HCT116 (cell line): ENCODE data around the gene THSD4. TPM values are rescaled to one million over a fixed set of nuclear protein-coding genes. Genes with fewer than 3 reads are reported as not detected.

Experiments
- ATAC-seq: fragments of 200-7000 bp; cut with Tn5 transposase; 2 replicates; pipeline ENCODE4 v1.9.1; 2020; ENCODE audit warnings: mild to moderate bottlenecking, moderate library complexity
- BruUV-seq: library from RNA; stranded (reverse); fragments of 400-500 nt; replicated peaks from 2 replicates; lab custom pipeline; 2021; lab: Mats Ljungman, UMichigan
- CTCF ChIA-PET: fragments of 300-600 bp; sonication (Branson Sonifier 250); formaldehyde crosslinking; loops from one replicate; lab custom pipeline; 2021; ENCODE audit warnings: antibody characterized with exemption; lab: Charles Lee
- POLR2A ChIA-PET: fragments of 300-600, 350-600 bp; sonication (Branson Sonifier 250); formaldehyde crosslinking; loops from one replicate; lab custom pipeline; 2021; ENCODE audit warnings: antibody characterized with exemption; lab: Charles Lee
- RAD21 ChIA-PET, 2 experiments: fragments of 300-600 bp; sonication (Branson Sonifier 250); formaldehyde crosslinking; loops; one replicate each; lab custom pipeline; 2023; ENCODE audit warnings: low total read pairs in 2 of 2; ENCODE audit not compliant: uncharacterized antibody in 2 of 2, unreplicated experiment in 2 of 2, low non-redundant PET in 1 of 2; lab: Charles Lee
- DNase-seq: peaks from one replicate; pipeline ENCODE4 v3.0.0-alpha.2; 2010; ENCODE audit warnings: low read depth, low spot score
- H2AFZ ChIP-seq: fragments of 200-600 bp; shearing (Covaris generic), sonication (generic); 2 replicates; pipeline ENCODE4 v1.6.1; 2017; ENCODE audit warnings: low read depth, mixed run types, mixed read lengths, antibody characterized with exemption, low read length; ENCODE audit not compliant: poor library complexity, severe bottlenecking
- H3K27ac ChIP-seq: 2 replicates; pipeline ENCODE4 v1.5.1; 2012; ENCODE audit warnings: low read depth, low read length
- H3K27me3 ChIP-seq: fragments of 200-600 bp; sonication (generic); 2 replicates; pipeline ENCODE4 v1.6.1; 2016; ENCODE audit warnings: mixed run types, low read length, mixed read lengths; ENCODE audit not compliant: insufficient read depth
- H3K36me3 ChIP-seq, 2 experiments: fragments of 200-500 bp in 1 of 2; fragments of 200-600 bp in 1 of 2; sonication (Bioruptor generic) in 1 of 2; sonication (generic) in 1 of 2; 2 replicates each; pipeline versions ENCODE4 v1.5.1 to v1.6.1; 2014 to 2016; ENCODE audit warnings: low read length in 2 of 2, inconsistent platforms in 1 of 2, mixed read lengths in 1 of 2, mixed run types in 1 of 2; ENCODE audit not compliant: insufficient read depth in 2 of 2, control insufficient read depth in 1 of 2
- H3K4me1 ChIP-seq, 2 experiments: fragments of 200-600 bp in 1 of 2; sonication (generic) in 1 of 2; 2 replicates each; pipeline versions ENCODE4 v1.5.1 to v1.6.1; 2012 to 2017; ENCODE audit warnings: low read length in 2 of 2, inconsistent platforms in 1 of 2, mild to moderate bottlenecking in 1 of 2, mixed read lengths in 1 of 2, mixed run types in 1 of 2, moderate library complexity in 1 of 2; ENCODE audit not compliant: insufficient read depth in 2 of 2, control insufficient read depth in 1 of 2
- H3K4me2 ChIP-seq: fragments of 200-600 bp; sonication (generic); 2 replicates; pipeline ENCODE4 v1.6.1; 2017; ENCODE audit warnings: mixed run types, low read length, mixed read lengths
- H3K4me3 ChIP-seq, 2 experiments: fragments of 200-600 bp in 1 of 2; sonication (generic) in 1 of 2; replicated peaks in 1 of 2; 2 replicates each; pipeline ENCODE4 v1.5.1; 2011 to 2016; ENCODE audit warnings: low read length in 2 of 2, control low read depth in 1 of 2, low read depth in 1 of 2, mild to moderate bottlenecking in 1 of 2, mixed read lengths in 1 of 2, mixed run types in 1 of 2
- H3K79me2 ChIP-seq: fragments of 200-600 bp; sonication (generic); 2 replicates; pipeline ENCODE4 v1.6.1; 2017; ENCODE audit warnings: mild to moderate bottlenecking, mixed run types, low read length, moderate library complexity, mixed read lengths; ENCODE audit not compliant: insufficient read depth
- H3K9ac ChIP-seq: fragments of 200-600 bp; sonication (generic); 2 replicates; pipeline ENCODE4 v1.6.1; 2016; ENCODE audit warnings: low read length, mixed read lengths
- H3K9me2 ChIP-seq: fragments of 200-600 bp; sonication (generic), shearing (Covaris generic); 2 replicates; pipeline ENCODE4 v1.6.1; 2017; ENCODE audit warnings: mixed run types, mild to moderate bottlenecking, moderate library complexity; ENCODE audit not compliant: insufficient read depth
- H3K9me3 ChIP-seq, 2 experiments: fragments of 200-500 bp in 1 of 2; fragments of 200-600 bp in 1 of 2; sonication (Bioruptor generic) in 1 of 2; sonication (generic) in 1 of 2; 2 replicates each; pipeline ENCODE4 v1.6.1; 2014 to 2017; ENCODE audit warnings: low read length in 2 of 2, mixed read lengths in 2 of 2, inconsistent platforms in 1 of 2, low read depth in 1 of 2, mild to moderate bottlenecking in 1 of 2, mixed run types in 1 of 2, moderate library complexity in 1 of 2; ENCODE audit not compliant: control insufficient read depth in 1 of 2, insufficient read depth in 1 of 2
- H4K20me1 ChIP-seq: fragments of 200-600 bp; sonication (generic), shearing (Covaris generic); 2 replicates; pipeline ENCODE4 v1.6.1; 2017; ENCODE audit warnings: mixed run types, mild to moderate bottlenecking, moderate library complexity; ENCODE audit not compliant: insufficient read depth
- ATF3 ChIP-seq: IDR thresholded peaks from 2 replicates; pipeline ENCODE4 v1.6.1; 2012
- CBX3 ChIP-seq: IDR thresholded peaks from 2 replicates; pipeline ENCODE4 v1.6.1; 2012; ENCODE audit warnings: low read depth
- CEBPB ChIP-seq: IDR thresholded peaks from 2 replicates; pipeline ENCODE4 v1.6.1; 2012; ENCODE audit warnings: low read depth
- EGR1 ChIP-seq: IDR thresholded peaks from 2 replicates; pipeline ENCODE4 v1.6.1; 2012; ENCODE audit warnings: low read depth
- EZH2 ChIP-seq: fragments of 200-600 bp; sonication (generic); IDR thresholded peaks from 2 replicates; pipeline ENCODE4 v1.6.1; 2017; ENCODE audit warnings: antibody characterized with exemption, mixed run types
- JUND ChIP-seq: IDR thresholded peaks from 2 replicates; pipeline ENCODE4 v1.6.1; 2012
- POLR2A ChIP-seq: IDR thresholded peaks from 2 replicates; pipeline ENCODE4 v1.7.0; 2011; ENCODE audit warnings: borderline replicate concordance; ENCODE audit not compliant: insufficient read depth, insufficient read length; ENCODE audit errors: extremely low read depth
- POLR2AphosphoS5 ChIP-seq: IDR thresholded peaks from 2 replicates; pipeline ENCODE4 v1.6.1; 2011; ENCODE audit warnings: mild to moderate bottlenecking, low read depth, low read length, moderate library complexity
- RAD21 ChIP-seq: IDR thresholded peaks from 2 replicates; pipeline ENCODE4 v1.6.1; 2012; ENCODE audit warnings: low read depth, mild to moderate bottlenecking
- SIN3A ChIP-seq: IDR thresholded peaks from 2 replicates; pipeline ENCODE4 v1.6.1; 2012; ENCODE audit warnings: low read depth
- SRF ChIP-seq: IDR thresholded peaks from 2 replicates; pipeline ENCODE4 v1.6.1; 2012; ENCODE audit warnings: low read depth
- ZNF274 ChIP-seq: fragments of 200-500 bp; sonication (Bioruptor generic); IDR thresholded peaks from 2 replicates; pipeline ENCODE4 v1.6.1; 2014; ENCODE audit warnings: mild to moderate bottlenecking, low read depth, low read length, inconsistent platforms
- intact Hi-C: fragments of 100-400 bp; cut with micrococcal nuclease; formaldehyde crosslinking; loops from 2 replicates; pipeline ENCODE4 v1.10.0; 2022
- total RNA-seq: library from RNA; stranded (reverse); gene quantifications from one replicate; pipeline ENCODE4 v1.2.1, GENCODE V29; 2021; ENCODE audit not compliant: unreplicated experiment
- TF ChIP-seq, protein P1 (sequence below): IDR thresholded peaks from 2 replicates; pipeline ENCODE4 v1.6.1; 2011; ENCODE audit warnings: mild to moderate bottlenecking, low read length, moderate library complexity; ENCODE audit not compliant: insufficient replicate concordance; ENCODE audit errors: extremely low read depth

THSD4 gene
- total RNA-seq, 1 experiment from 2014 or later, result 30.5 TPM

- no peak for DNase-seq
- BruUV-seq, result no TSS peak
- no peaks in the 10 kb centered on the region for H3K79me2 ChIP-seq
- H3K4me3 ChIP-seq, result no peak overlapping the region
- TF ChIP-seq RAD21 (no peak), POLR2AphosphoS5 (no peak), EGR1 (no peak), CBX3 (no peak), POLR2A (no peak), CEBPB (no peak), ATF3 (no peak), EZH2 (no peak), SIN3A (no peak), JUND (no peak), ZNF274 (no peak), SRF (no peak)
- TF ChIP-seq, protein P1, sequence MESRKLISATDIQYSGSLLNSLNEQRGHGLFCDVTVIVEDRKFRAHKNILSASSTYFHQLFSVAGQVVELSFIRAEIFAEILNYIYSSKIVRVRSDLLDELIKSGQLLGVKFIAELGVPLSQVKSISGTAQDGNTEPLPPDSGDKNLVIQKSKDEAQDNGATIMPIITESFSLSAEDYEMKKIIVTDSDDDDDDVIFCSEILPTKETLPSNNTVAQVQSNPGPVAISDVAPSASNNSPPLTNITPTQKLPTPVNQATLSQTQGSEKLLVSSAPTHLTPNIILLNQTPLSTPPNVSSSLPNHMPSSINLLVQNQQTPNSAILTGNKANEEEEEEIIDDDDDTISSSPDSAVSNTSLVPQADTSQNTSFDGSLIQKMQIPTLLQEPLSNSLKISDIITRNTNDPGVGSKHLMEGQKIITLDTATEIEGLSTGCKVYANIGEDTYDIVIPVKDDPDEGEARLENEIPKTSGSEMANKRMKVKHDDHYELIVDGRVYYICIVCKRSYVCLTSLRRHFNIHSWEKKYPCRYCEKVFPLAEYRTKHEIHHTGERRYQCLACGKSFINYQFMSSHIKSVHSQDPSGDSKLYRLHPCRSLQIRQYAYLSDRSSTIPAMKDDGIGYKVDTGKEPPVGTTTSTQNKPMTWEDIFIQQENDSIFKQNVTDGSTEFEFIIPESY, result no peak
- no peak overlapping the region for H2AFZ ChIP-seq
- peaks cover 19 to 32% of the 10 kb centered on the region in 2 experiments for H3K4me1 ChIP-seq
- ChIA-PET RAD21 (no interaction called here), POLR2A (no interaction called here), CTCF (no interaction called here)
- H3K9me3 ChIP-seq, result no peaks in the 10 kb centered on the region
- H3K27ac ChIP-seq, result no peak overlapping the region
- no peaks in the 10 kb centered on the region for H3K27me3 ChIP-seq
- H3K9ac ChIP-seq, result no peak overlapping the region
- peak overlapping the region; percentile 43 for H3K4me2 ChIP-seq
- H3K9me2 ChIP-seq, result no peaks in the 10 kb centered on the region
- ATAC-seq, result peak; percentile 37; the same call in 1 of the 2 replicates
- H4K20me1 ChIP-seq, result no peaks in the 10 kb centered on the region
- H3K36me3 ChIP-seq, result no peaks in the 10 kb centered on the region
- intact Hi-C loops, result no loop called here
Measured at GRCh38 chr15:71329041-71329440, 213.8 kb downstream of the THSD4 start.
